Measurements from ENCODE around the gene ITK.

- TF ChIP-seq POLR2A (IDR thresholded peaks at IDR 0.05; ENCODE audit: low read depth, low read length): no peak
- no peak for TF ChIP-seq CTCF (IDR thresholded peaks at IDR 0.05; ENCODE audit: extremely low read depth in 1 of 2, insufficient read depth in 1 of 2, low read depth in 1 of 2, low read length in 2 of 2)
- no peak for TF ChIP-seq JUN (IDR thresholded peaks at IDR 0.05; ENCODE audit: borderline replicate concordance, insufficient read depth, insufficient read length, low read depth)
Observed at GRCh38 chr5:157216391-157217142, 35.9 kb downstream of the ITK start.

Data from endothelial cell of umbilical vein (primary cell).